Hepatocyte (in vitro differentiated cells): ENCODE data around the gene IMMP2L. TPM values are rescaled to one million over a fixed set of nuclear protein-coding genes. Genes with fewer than 3 reads are reported as not detected.

Experiments
- DNase-seq: peaks from one replicate; pipeline ENCODE4 v3.0.0-alpha.2; 2016; ENCODE audit warnings: low spot score
- H2AFZ ChIP-seq: fragments of 200-600 bp; sonication (generic); 2 replicates; pipeline ENCODE4 v1.6.0; 2016; ENCODE audit warnings: antibody characterized with exemption, mild to moderate bottlenecking
- H3K27ac ChIP-seq: fragments of 200-600 bp; sonication (generic); 2 replicates; pipeline ENCODE4 v1.5.1; 2016; ENCODE audit warnings: mild to moderate bottlenecking
- H3K27me3 ChIP-seq: fragments of 200-600 bp; sonication (generic); 2 replicates; pipeline ENCODE4 v1.6.1; 2016
- H3K36me3 ChIP-seq: fragments of 200-600 bp; sonication (generic); replicated peaks from 2 replicates; pipeline ENCODE4 v1.5.1; 2016; ENCODE audit warnings: low read depth; ENCODE audit not compliant: insufficient read depth
- H3K4me1 ChIP-seq: fragments of 200-600 bp; sonication (generic); 2 replicates; pipeline ENCODE4 v1.5.1; 2016; ENCODE audit warnings: mild to moderate bottlenecking, moderate library complexity; ENCODE audit not compliant: insufficient read depth
- H3K4me2 ChIP-seq: fragments of 200-600 bp; sonication (generic); 2 replicates; pipeline ENCODE4 v1.6.0; 2016
- H3K4me3 ChIP-seq: fragments of 200-600 bp; sonication (generic); 2 replicates; pipeline ENCODE4 v1.5.1; 2016; ENCODE audit warnings: mild to moderate bottlenecking
- H3K79me2 ChIP-seq: fragments of 200-600 bp; sonication (generic); 2 replicates; pipeline ENCODE4 v1.6.0; 2017; ENCODE audit warnings: mild to moderate bottlenecking
- H3K9me2 ChIP-seq: fragments of 200-600 bp; sonication (generic); replicated peaks from 2 replicates; pipeline ENCODE4 v1.6.0; 2017; ENCODE audit warnings: mild to moderate bottlenecking; ENCODE audit not compliant: insufficient read depth
- H3K9me3 ChIP-seq: fragments of 200-600 bp; sonication (generic); 2 replicates; pipeline ENCODE4 v1.5.1; 2016; ENCODE audit warnings: low read depth, mild to moderate bottlenecking
- H4K20me1 ChIP-seq: fragments of 200-600 bp; sonication (generic); 2 replicates; pipeline ENCODE4 v1.6.0; 2016; ENCODE audit warnings: mild to moderate bottlenecking; ENCODE audit not compliant: insufficient read depth, poor library complexity, severe bottlenecking
- CTCF ChIP-seq: fragments of 200-600 bp; sonication (generic); IDR thresholded peaks from 2 replicates; pipeline ENCODE4 v1.5.1; 2016; ENCODE audit warnings: antibody characterized with exemption, mild to moderate bottlenecking; ENCODE audit not compliant: poor library complexity
- EZH2 ChIP-seq: fragments of 200-600 bp; sonication (generic); IDR thresholded peaks from 2 replicates; pipeline ENCODE4 v1.6.1; 2016; ENCODE audit warnings: antibody characterized with exemption, mild to moderate bottlenecking, borderline replicate concordance
- EZH2phosphoT487 ChIP-seq: fragments of 200-600 bp; sonication (generic); IDR thresholded peaks from one replicate; pipeline ENCODE4 v1.6.1; 2018; ENCODE audit warnings: antibody characterized with exemption, mild to moderate bottlenecking, low read depth, moderate library complexity; ENCODE audit not compliant: unreplicated experiment, severe bottlenecking
- WGBS: methylation state at CpG from one replicate; pipeline ENCODE4 v1.1.6; 2016; ENCODE audit warnings: low lambda C conversion rate; ENCODE audit errors: missing lambda C conversion rate; 5-methylcytosine and 5-hydroxymethylcytosine counted together
- polyA plus RNA-seq: library from polyadenylated mRNA; unstranded; fragments of >200 nt; fragmentation: Nextera tagmentation; extraction: Ambion mirVana; gene quantifications from 2 replicates; pipeline ENCODE4 v1.2.1, GENCODE V29; 2016
- total RNA-seq: library from RNA; depleted of rRNA; stranded (reverse); fragments of >200 nt; gene quantifications from 2 replicates; pipeline ENCODE4 v1.2.3, GENCODE V29; 2014

Gene IMMP2L
- total and polyA plus RNA-seq, 2 experiments from 2014 or later, result 13.3 to 17.6 TPM

- Histone ChIP-seq H3K36me3 (no peaks in the 10 kb centered on the region), H3K9me2 (no peaks in the 10 kb centered on the region), H3K27ac (no peak overlapping the region), H2AFZ (no peak overlapping the region), H3K9me3 (no peaks in the 10 kb centered on the region), H3K27me3 (no peaks in the 10 kb centered on the region), H3K4me3 (no peak overlapping the region), H3K4me2 (no peak overlapping the region), H3K4me1 (no peaks in the 10 kb centered on the region), H4K20me1 (no peaks in the 10 kb centered on the region), H3K79me2 (no peaks in the 10 kb centered on the region)
- WGBS, result 65% methylated on average over 3 of the region's 3 CpGs
- TF ChIP-seq EZH2phosphoT487, result no peak
- no peak for DNase-seq
These were observed 148.6 kb downstream of the IMMP2L start for GRCh38 chr7:111413739-111414138.

- no peaks in the 10 kb centered on the region for H4K20me1 ChIP-seq
- H3K79me2 ChIP-seq, result no peaks in the 10 kb centered on the region
- no peaks in the 10 kb centered on the region for H3K9me2 ChIP-seq
- no peak for DNase-seq
- TF ChIP-seq EZH2phosphoT487, result no peak
- TF ChIP-seq CTCF, result no peak
- H2AFZ ChIP-seq, result no peak overlapping the region
- no peak overlapping the region for H3K27ac ChIP-seq
- no peaks in the 10 kb centered on the region for H3K9me3 ChIP-seq
- no peaks in the 10 kb centered on the region for H3K36me3 ChIP-seq
- no peaks in the 10 kb centered on the region for H3K27me3 ChIP-seq
- H3K4me3 ChIP-seq, result no peak overlapping the region
- H3K4me2 ChIP-seq, result no peak overlapping the region
- no peaks in the 10 kb centered on the region for H3K4me1 ChIP-seq
These were observed 151.4 kb downstream of the IMMP2L start for GRCh38 chr7:111410899-111411298.

- H3K9me3 ChIP-seq, result no peaks in the 10 kb centered on the region
- H4K20me1 ChIP-seq, result no peaks in the 10 kb centered on the region
- no peaks in the 10 kb centered on the region for H3K36me3 ChIP-seq
- H3K4me1 ChIP-seq, result no peaks in the 10 kb centered on the region
- 76% methylated on average over 1 of the region's 1 CpG for WGBS
- no peak overlapping the region for H3K4me2 ChIP-seq
- H3K27ac ChIP-seq, result no peak overlapping the region
- H3K9me2 ChIP-seq, result no peaks in the 10 kb centered on the region
- no peaks in the 10 kb centered on the region for H3K79me2 ChIP-seq
- no peak overlapping the region for H3K4me3 ChIP-seq
- H3K27me3 ChIP-seq, result no peaks in the 10 kb centered on the region
- no peak for DNase-seq
- TF ChIP-seq EZH2 (no peak), EZH2phosphoT487 (no peak), CTCF (no peak)
- no peak overlapping the region for H2AFZ ChIP-seq
These were observed 152.4 kb downstream of the IMMP2L start for GRCh38 chr7:111409714-111410422.

- H3K79me2 ChIP-seq, result no peaks in the 10 kb centered on the region
- H3K9me3 ChIP-seq, result no peaks in the 10 kb centered on the region
- H3K27me3 ChIP-seq, result no peaks in the 10 kb centered on the region
- H4K20me1 ChIP-seq, result no peaks in the 10 kb centered on the region
- no peaks in the 10 kb centered on the region for H3K4me1 ChIP-seq
- no peaks in the 10 kb centered on the region for H3K36me3 ChIP-seq
- DNase-seq, result no peak
- TF ChIP-seq CTCF (no peak), EZH2 (no peak), EZH2phosphoT487 (no peak)
- H2AFZ ChIP-seq, result no peak overlapping the region
- H3K9me2 ChIP-seq, result no peaks in the 10 kb centered on the region
- no peak overlapping the region for H3K4me3 ChIP-seq
- no peak overlapping the region for H3K4me2 ChIP-seq
- H3K27ac ChIP-seq, result no peak overlapping the region
These were observed 153.6 kb downstream of the IMMP2L start for GRCh38 chr7:111408724-111409123.
